ENCODE results near the gene HIF1AN. TPM values are rescaled to one million over a fixed set of nuclear protein-coding genes. Genes with fewer than 3 reads are reported as not detected.

Gene HIF1AN
- total RNA-seq, 2 experiments from 2014 or later: 34.6 to 38.4 TPM

DNA sequence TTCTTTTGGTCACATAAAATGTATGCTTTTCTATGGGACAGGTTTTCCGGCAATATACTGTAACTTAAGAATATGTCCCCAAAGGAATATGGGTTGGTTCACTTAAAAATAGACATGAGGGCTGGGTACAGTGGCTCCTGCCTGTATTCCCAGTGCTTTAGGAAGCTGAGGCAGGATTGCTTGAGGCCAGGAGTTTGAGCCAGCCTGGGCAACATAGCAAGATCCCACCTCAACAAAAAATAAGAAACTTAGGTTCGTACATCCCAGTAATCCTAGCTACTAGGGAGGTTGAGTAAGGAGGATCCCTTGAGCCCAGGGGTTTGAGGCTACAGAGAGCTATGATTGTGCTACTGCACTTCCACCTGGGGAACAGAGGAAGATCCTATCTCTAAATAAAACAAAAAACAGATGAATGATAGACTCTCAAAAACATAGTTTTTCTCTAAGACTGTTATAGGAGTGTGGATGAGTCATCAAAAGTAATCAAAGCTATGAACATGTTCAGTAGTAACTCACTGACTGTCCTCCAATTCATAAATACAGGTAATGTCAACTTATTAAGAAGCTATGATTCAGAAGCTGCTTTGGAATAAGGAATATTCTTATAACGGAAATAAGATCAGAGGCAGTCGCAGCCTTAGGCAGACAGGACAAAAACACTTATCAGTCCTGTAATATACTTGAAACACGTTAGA, 13.5 kb upstream of the HIF1AN start:
- H3K36me3 Mint-ChIP-seq (ENCODE audit: low read depth): peaks cover 36% of the 10 kb centered on the region
- no peak for DNase-seq
- H3K27ac Mint-ChIP-seq: peak overlapping the region; percentile 74
- H3K4me1 Mint-ChIP-seq (ENCODE audit: low read depth): peaks cover 22% of the 10 kb centered on the region
- CTCF ChIA-PET: interaction anchor here (0.7 to 6.6 kb wide), 6 partner anchors 13 to 621 kb away, joined by 3 to 92 read pairs (median 4); no protein-coding TSS in a partner anchor
- no peak overlapping the region for H3K4me3 Mint-ChIP-seq
- peaks cover 1% of the 10 kb centered on the region for H3K27me3 Mint-ChIP-seq (ENCODE audit: low read depth)
- intact Hi-C loops (cut with micrococcal nuclease): no loop called here
- no peaks in the 10 kb centered on the region for H3K9me3 Mint-ChIP-seq

DNA sequence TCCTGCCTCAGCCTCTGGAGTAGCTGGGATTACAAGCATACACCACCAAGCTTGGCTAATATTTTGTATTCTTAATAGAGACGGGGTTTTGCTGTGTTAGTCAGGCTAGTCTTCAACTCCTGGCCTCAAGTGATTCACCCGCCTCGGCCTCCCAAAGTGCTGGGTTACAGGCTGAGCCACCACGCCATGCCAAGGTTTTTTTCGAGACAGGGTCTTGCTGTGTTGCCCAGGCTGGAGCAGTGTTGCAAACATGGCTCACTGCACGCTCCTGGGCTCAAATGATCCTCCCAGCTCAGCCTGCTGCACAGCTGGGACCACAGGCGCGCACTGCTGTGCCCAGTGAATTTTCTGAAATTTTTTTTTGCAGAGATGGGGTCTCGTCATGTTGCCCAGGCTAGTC, 12.8 kb upstream of the HIF1AN start:
- Mint-ChIP-seq H3K4me3 (no peak overlapping the region), H3K36me3 (ENCODE audit: low read depth) (peaks cover 36% of the 10 kb centered on the region), H3K27me3 (ENCODE audit: low read depth) (peaks cover 1% of the 10 kb centered on the region), H3K27ac (peak overlapping the region; percentile 32), H3K9me3 (no peaks in the 10 kb centered on the region), H3K4me1 (ENCODE audit: low read depth) (peaks cover 28% of the 10 kb centered on the region)
- no peak for DNase-seq
- CTCF ChIA-PET: interaction anchor here (0.7 to 6.6 kb wide), 6 partner anchors 12 to 184 kb away, joined by 3 to 92 read pairs (median 4); no protein-coding TSS in a partner anchor
- intact Hi-C loops (cut with micrococcal nuclease): no loop called here

DNA sequence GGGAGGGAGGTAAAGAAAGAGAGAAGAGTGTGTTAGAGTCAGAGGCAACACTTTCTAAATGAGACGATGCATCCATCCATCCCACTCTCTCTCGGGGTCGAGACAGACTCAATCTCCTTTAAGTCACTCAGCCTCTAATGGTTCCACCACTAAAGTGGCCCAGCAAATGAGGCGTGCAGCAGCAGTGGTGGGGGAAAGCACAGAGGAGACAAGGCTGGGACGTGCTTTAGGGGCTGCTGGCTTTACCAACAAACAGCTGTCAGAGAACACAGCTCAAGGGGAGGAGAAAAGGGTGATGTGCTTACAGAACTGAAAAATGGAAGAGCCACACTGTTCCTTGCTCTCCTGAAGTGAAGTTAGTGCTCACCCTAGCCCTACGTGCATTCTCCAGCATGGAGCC, 11.5 kb upstream of the HIF1AN start:
- Mint-ChIP-seq H3K4me1 (ENCODE audit: low read depth) (peaks cover 24% of the 10 kb centered on the region), H3K36me3 (ENCODE audit: low read depth) (peaks cover 44% of the 10 kb centered on the region), H3K9me3 (no peaks in the 10 kb centered on the region), H3K4me3 (no peak overlapping the region), H3K27ac (peak overlapping the region; percentile 68), H3K27me3 (ENCODE audit: low read depth) (peaks cover 1% of the 10 kb centered on the region)
- CTCF ChIA-PET: interaction anchor here (0.7 to 5.1 kb wide), 7 partner anchors 11 to 191 kb away, joined by 4 to 41 read pairs (median 5); partner anchors contain the start of gene HIF1AN
- DNase-seq: no peak
- intact Hi-C loops (cut with micrococcal nuclease): no loop called here

DNA sequence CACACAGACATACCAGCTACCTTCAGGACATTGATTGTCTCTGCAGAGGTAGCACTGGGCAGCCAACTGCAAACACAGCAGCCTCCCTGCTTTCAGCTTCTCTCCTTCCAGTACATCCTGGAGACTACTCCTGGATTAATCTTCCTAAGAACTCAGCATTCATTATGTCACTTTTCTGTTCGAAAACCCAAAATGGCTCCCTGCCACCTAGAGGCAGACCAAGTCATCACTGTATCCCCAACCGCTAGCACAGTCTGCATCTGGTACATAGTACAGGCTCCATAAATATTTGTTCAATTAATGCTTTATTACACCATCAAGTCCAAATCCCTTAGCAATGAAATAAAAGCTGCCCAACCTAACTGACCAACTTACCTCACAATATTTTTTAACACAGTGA, 11.1 kb upstream of the HIF1AN start:
- peaks cover 44% of the 10 kb centered on the region for H3K36me3 Mint-ChIP-seq (ENCODE audit: low read depth)
- H3K27me3 Mint-ChIP-seq (ENCODE audit: low read depth): no peaks in the 10 kb centered on the region
- peaks cover 22% of the 10 kb centered on the region for H3K4me1 Mint-ChIP-seq (ENCODE audit: low read depth)
- no peak overlapping the region for H3K4me3 Mint-ChIP-seq
- H3K9me3 Mint-ChIP-seq: no peaks in the 10 kb centered on the region
- intact Hi-C loops (cut with micrococcal nuclease): no loop called here
- peak overlapping the region; percentile 68 for H3K27ac Mint-ChIP-seq
- CTCF ChIA-PET: interaction anchor here (0.7 to 5.1 kb wide), 8 partner anchors 11 to 191 kb away, joined by 4 to 41 read pairs (median 4); partner anchors contain the start of gene HIF1AN
- no peak for DNase-seq

DNA sequence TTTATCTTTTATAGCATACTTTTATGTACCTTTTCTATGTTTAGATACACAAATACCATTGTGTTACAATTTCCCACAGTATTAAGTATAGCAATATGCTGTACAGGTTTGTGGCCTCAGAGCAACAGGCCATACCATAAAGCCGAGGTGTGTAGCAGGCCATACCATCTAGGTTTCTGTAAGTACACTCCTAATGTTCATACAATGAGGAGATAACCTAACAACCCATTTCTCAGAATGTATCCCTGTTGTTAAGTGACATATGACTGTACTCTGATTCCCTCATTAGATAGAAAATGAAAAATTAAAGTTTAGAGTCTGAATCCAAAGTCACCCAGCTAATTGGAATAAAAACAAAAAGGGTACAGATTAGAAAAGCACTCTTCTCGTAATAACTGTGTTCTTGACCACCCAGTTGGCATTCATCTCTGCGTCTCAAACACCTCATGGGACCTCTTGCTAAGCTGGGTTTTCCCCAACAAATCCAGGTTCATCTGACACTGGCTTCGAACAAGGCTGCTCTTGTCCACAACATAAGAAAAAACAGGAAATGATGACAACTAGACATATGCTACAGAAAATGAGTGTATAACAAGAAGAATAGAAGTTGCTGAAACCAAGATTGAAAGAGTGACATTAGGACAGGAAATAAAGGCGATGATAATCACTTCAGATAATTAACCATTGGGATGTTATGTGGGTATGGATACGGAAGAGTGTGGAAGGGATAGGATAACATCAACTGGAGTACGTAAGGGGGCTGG, 7.4 kb upstream of the HIF1AN start:
- H3K4me1 Mint-ChIP-seq (ENCODE audit: low read depth): peaks cover 35% of the 10 kb centered on the region
- peak; percentile 54 for DNase-seq
- peaks cover 39% of the 10 kb centered on the region for H3K36me3 Mint-ChIP-seq (ENCODE audit: low read depth)
- no peaks in the 10 kb centered on the region for H3K27me3 Mint-ChIP-seq (ENCODE audit: low read depth)
- peak overlapping the region; percentile 95 for H3K27ac Mint-ChIP-seq
- CTCF ChIA-PET: interaction anchor here (1.0 to 5.1 kb wide), 7 partner anchors 10 to 215 kb away, joined by 3 to 41 read pairs (median 14); no protein-coding TSS in a partner anchor
- intact Hi-C loops (cut with micrococcal nuclease): loop anchor here (1.0 to 2.0 kb wide), 3 partner anchors 17 to 201 kb away; no protein-coding TSS in a partner anchor
- peak overlapping the region; percentile 100 for H3K4me3 Mint-ChIP-seq
- H3K9me3 Mint-ChIP-seq: no peaks in the 10 kb centered on the region

DNA sequence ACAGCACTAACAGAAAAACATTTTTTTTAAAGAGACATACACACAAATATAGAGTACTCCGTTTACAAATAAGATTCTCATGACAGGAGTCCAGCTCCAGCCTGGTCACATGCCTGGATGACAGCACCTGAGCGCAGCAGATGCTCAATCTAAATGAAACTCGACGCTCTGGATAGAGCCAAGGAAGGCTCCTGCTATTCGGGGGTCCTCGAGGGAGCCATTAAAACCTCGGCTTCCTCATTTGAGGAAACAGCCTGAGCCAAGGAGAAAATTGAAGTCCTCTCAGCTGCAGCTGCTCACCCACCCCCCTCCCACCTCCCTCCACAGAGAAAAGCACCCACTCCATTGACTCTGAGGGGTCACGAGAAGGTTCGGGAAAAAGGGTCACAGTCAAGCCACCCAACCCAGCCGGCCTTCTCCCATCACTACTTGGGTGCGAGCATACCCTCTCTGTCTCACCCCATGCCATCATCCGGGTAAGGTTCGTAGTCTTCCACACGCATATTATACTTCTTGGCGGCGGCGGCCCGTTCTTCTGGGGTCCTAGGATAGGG, 6.7 kb upstream of the HIF1AN start:
- no peaks in the 10 kb centered on the region for H3K27me3 Mint-ChIP-seq (ENCODE audit: low read depth)
- peaks cover 33% of the 10 kb centered on the region for H3K36me3 Mint-ChIP-seq (ENCODE audit: low read depth)
- CTCF ChIA-PET: interaction anchor here (1.4 to 5.1 kb wide), 6 partner anchors 11 to 214 kb away, joined by 3 to 41 read pairs (median 14); no protein-coding TSS in a partner anchor

DNA sequence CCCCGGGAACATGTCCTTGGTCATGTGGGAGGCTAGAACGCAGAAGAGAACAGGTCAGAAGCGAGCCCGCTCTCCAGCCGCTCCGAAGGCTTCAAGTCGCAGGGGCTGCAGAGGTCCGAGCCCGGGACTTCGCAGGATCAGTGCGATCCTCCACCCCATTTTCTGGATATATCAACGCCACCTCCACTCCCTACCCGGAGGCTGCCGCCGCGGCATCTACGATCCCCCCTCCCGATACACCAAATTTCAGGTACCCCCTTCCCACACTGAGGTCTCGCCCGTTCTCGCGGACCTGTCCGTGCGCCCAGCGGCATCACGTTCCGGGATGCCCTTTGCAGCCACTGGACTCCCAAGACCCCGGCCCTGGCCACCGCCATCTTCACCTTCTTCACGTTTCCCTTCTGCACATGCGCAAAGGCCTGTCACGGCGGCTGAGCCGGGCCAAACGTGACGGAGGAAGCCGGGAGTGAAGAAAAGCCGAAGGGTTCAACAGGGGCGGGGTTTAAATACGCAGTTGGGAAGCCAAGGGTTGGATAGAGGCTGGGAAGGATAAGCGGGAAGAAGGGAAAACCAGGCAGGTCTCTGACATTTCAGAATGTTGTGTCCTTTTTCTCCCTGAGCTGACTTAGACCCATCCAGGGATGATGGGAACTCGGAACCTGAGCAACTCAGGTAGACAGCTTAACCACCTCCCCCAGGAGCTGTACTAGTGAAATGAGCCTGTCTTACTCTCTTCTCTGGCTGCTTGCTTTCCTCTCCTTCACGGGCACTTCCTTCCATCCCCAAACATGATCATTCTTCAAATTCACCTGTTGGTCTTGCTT, 6.1 kb upstream of the HIF1AN start, which contains the start of gene NDUFB8:
TSS of gene NDUFB8 (minus strand) at position 397 of the 824 bp plus-strand sequence. CDS start at position 377, 20 bp downstream.
- H3K4me1 Mint-ChIP-seq (ENCODE audit: low read depth): peaks cover 37% of the 10 kb centered on the region
- H3K27me3 Mint-ChIP-seq (ENCODE audit: low read depth): no peaks in the 10 kb centered on the region
- peak; percentile 95 for DNase-seq
- H3K27ac Mint-ChIP-seq: peak within 1 kb of the TSS; percentile 95
- CTCF ChIA-PET: interaction anchor here (1.3 to 3.1 kb wide), 3 partner anchors 9 to 11 kb away, joined by 3 to 32 read pairs (median 7); no protein-coding TSS in a partner anchor
- peaks cover 31% of the 10 kb centered on the region for H3K36me3 Mint-ChIP-seq (ENCODE audit: low read depth)
- H3K9me3 Mint-ChIP-seq: no peaks in the 10 kb centered on the region
- H3K4me3 Mint-ChIP-seq: peak within 1 kb of the TSS; percentile 100
- intact Hi-C loops (cut with micrococcal nuclease): loop anchor here (2.0 kb wide), 1 partner anchor 157 kb away; no protein-coding TSS in a partner anchor

More for the DNA sequence above, 6.7 kb upstream of the HIF1AN start:
- Mint-ChIP-seq H3K4me1 (ENCODE audit: low read depth) (peaks cover 35% of the 10 kb centered on the region), H3K27ac (peak overlapping the region; percentile 95), H3K4me3 (peak overlapping the region; percentile 100), H3K9me3 (no peaks in the 10 kb centered on the region)
- intact Hi-C loops (cut with micrococcal nuclease): loop anchor here (1.0 to 2.0 kb wide), 3 partner anchors 18 to 202 kb away; no protein-coding TSS in a partner anchor
- DNase-seq: no peak

DNA sequence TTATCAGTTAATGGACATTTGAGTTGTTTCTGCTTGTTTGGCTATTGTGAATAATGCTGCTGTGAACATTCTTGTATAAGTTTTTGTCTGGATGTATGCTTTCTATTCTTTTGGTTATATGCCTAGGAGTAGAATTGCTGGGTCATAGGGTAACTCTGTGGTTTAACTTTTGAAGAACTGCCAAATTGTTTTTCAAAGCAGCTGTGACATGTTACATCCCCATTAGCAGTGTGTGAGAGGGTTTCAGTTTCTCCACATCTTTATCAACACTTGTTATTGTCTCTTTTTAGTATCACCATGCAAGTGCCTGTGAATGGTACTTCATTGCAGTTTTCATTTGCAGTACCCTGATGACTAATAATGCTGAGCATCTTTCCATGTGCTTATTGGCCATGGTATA, 4.0 kb upstream of the HIF1AN start:
- H3K4me1 Mint-ChIP-seq (ENCODE audit: low read depth): peaks cover 35% of the 10 kb centered on the region
- intact Hi-C loops (cut with micrococcal nuclease): no loop called here
- H3K27me3 Mint-ChIP-seq (ENCODE audit: low read depth): no peaks in the 10 kb centered on the region
- H3K4me3 Mint-ChIP-seq: no peak overlapping the region
- no peak for DNase-seq
- H3K36me3 Mint-ChIP-seq (ENCODE audit: low read depth): peaks cover 19% of the 10 kb centered on the region
- H3K27ac Mint-ChIP-seq: peak overlapping the region; percentile 42
- CTCF ChIA-PET: no interaction called here
- no peaks in the 10 kb centered on the region for H3K9me3 Mint-ChIP-seq

DNA sequence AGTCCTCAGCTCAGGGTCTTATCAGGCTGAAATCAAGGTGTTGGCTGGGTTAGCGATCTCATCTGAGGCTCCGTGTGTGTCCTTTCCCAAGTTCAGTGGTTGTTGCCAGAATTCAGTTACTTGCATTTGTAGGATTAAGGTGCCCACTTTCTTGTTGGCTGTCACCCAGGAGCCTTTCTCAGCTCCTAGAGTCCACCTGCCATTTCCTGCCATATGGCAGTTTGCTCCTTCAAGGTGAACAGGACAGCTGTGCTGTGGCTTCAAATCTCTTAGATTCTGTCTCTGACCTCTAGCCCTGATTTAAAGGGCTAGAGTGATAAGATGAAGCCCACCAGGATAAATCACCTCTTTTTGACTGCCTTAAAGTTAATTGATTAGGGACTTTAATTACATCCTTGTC, 1.0 kb upstream of the HIF1AN start:
- intact Hi-C loops (cut with micrococcal nuclease): loop anchor here (1.0 to 5.0 kb wide), 4 partner anchors 25 to 463 kb away; partner anchors contain the start of genes LZTS2 and SLF2
- Mint-ChIP-seq H3K27me3 (ENCODE audit: low read depth) (no peaks in the 10 kb centered on the region), H3K27ac (no peak overlapping the region), H3K36me3 (ENCODE audit: low read depth) (peaks cover 24% of the 10 kb centered on the region), H3K4me3 (no peak overlapping the region), H3K9me3 (no peaks in the 10 kb centered on the region), H3K4me1 (ENCODE audit: low read depth) (peaks cover 21% of the 10 kb centered on the region)
- CTCF ChIA-PET: interaction anchor here (0.6 to 2.7 kb wide), 6 partner anchors 8 to 480 kb away, joined by 3 to 12 read pairs (median 4); no protein-coding TSS in a partner anchor
- DNase-seq: no peak

DNA sequence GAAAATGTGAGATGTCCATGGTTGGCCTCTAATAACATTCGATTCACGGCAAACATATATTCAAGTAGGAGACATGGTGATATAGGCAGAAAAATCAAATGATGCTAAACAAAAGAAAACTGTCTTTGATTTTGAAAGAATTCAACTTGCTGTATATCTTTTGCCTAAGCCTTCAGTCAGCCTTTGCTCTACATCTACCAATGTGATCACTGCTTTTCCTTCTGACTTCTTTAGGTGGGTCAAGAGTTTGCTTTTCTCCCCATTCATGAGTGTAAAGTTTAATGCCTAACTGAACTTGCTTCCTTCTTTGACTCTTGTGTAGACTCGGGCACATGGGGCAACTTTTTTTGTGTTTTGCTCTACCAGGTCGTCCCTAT, 417 bp upstream of the HIF1AN start:
- Mint-ChIP-seq H3K36me3 (ENCODE audit: low read depth) (peaks cover 24% of the 10 kb centered on the region), H3K27me3 (ENCODE audit: low read depth) (no peaks in the 10 kb centered on the region), H3K4me3 (no peak overlapping the region), H3K9me3 (no peaks in the 10 kb centered on the region), H3K4me1 (ENCODE audit: low read depth) (peaks cover 17% of the 10 kb centered on the region), H3K27ac (no peak overlapping the region)
- intact Hi-C loops (cut with micrococcal nuclease): loop anchor here (1.0 to 5.0 kb wide), 4 partner anchors 26 to 462 kb away; partner anchors contain the start of genes LZTS2 and SLF2
- DNase-seq: no peak
- CTCF ChIA-PET: interaction anchor here (0.6 to 1.6 kb wide), 13 partner anchors 9 to 54 kb away, joined by 3 to 19 read pairs (median 4); no protein-coding TSS in a partner anchor

DNA sequence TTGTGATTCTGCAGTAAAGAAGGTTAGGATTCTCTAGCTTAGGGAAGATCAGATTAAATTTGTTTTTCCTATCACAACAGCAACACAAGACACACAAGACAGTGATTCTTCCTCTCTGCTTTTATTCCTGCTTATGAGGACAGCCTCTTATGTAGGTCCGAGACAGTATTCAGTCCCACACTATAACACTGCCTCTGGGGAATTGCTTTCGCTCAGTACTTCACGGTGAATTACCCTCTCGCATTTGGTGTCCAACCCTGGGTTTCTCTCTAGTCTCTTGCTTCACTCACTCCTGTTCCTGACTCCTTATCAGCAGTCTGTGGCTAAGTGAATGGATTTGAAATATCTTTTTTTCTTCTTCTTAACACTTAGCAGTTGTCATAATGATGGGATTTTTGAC, 1.7 kb downstream of the HIF1AN start:
- Mint-ChIP-seq H3K36me3 (ENCODE audit: low read depth) (peaks cover 34% of the 10 kb centered on the region), H3K4me3 (peak overlapping the region; percentile 20), H3K9me3 (no peaks in the 10 kb centered on the region), H3K27me3 (ENCODE audit: low read depth) (no peaks in the 10 kb centered on the region), H3K4me1 (ENCODE audit: low read depth) (peaks cover 10% of the 10 kb centered on the region), H3K27ac (no peak overlapping the region)
- DNase-seq: no peak
- CTCF ChIA-PET: interaction anchor here (1.5 kb wide), 1 partner anchor 28 kb away, joined by 3 read pairs; no protein-coding TSS in a partner anchor
- intact Hi-C loops (cut with micrococcal nuclease): loop anchor here (5.0 kb wide), 2 partner anchors 405 to 460 kb away; partner anchors contain the start of gene LZTS2
